Measurements from ENCODE around the gene FMNL1.
A peak's percentile ranks its signal among the peaks of the same experiment; 100 is the strongest.

FMNL1 gene

DNA sequence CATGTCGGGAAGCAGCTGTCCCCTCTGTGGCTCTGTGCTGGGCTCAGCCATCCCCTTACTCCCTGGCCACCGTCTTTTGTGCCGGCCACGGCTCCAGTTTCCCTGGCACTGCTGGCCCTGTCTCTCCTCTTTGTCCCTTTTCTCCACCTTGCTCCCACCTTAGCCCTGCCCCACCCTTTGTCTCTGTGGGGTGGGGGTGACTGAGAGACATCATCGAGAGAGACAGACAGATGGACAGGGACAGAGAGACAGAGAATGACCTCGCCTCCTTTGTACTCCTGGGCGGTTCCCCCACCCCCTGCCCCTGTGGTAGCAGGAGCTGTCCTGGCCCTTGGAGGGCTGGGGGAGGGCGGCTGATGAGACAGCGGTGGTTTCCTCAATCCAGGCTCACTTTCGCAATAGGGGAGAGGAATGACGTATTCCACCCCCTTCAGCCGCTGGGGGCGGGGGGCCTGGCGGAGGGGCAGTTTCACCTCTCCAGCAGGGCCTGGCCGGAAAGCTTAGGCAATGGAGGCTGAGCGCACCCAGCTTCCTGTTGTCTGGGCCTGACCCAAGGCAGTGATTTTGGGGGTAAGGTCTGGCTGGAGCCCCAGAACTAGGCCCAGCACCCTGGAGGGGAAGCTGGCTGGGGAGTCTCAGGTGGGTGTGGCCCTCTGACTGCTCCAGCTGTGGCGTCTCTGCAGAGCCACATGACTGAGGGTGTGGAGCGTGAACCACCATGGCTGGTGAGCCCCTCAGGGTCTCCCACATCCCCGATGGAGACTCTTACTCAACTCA is 7.3 kb downstream of the FMNL1 start:
- no peaks in the 10 kb centered on the region for H3K9me3 Mint-ChIP-seq
- no peak overlapping the region for H3K27ac Mint-ChIP-seq
- TF ChIP-seq, protein P1, sequence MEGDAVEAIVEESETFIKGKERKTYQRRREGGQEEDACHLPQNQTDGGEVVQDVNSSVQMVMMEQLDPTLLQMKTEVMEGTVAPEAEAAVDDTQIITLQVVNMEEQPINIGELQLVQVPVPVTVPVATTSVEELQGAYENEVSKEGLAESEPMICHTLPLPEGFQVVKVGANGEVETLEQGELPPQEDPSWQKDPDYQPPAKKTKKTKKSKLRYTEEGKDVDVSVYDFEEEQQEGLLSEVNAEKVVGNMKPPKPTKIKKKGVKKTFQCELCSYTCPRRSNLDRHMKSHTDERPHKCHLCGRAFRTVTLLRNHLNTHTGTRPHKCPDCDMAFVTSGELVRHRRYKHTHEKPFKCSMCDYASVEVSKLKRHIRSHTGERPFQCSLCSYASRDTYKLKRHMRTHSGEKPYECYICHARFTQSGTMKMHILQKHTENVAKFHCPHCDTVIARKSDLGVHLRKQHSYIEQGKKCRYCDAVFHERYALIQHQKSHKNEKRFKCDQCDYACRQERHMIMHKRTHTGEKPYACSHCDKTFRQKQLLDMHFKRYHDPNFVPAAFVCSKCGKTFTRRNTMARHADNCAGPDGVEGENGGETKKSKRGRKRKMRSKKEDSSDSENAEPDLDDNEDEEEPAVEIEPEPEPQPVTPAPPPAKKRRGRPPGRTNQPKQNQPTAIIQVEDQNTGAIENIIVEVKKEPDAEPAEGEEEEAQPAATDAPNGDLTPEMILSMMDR (IDR thresholded peaks at IDR 0.05; ENCODE audit: unreplicated experiment in 3 of 3), result no peak
- H3K27me3 Mint-ChIP-seq (ENCODE audit: low read depth), result peaks cover 50% of the 10 kb centered on the region
- H3K36me3 Mint-ChIP-seq (ENCODE audit: low read depth), result no peaks in the 10 kb centered on the region
- peaks cover 27% of the 10 kb centered on the region for H3K4me1 Mint-ChIP-seq
- no peak overlapping the region for H3K4me3 Mint-ChIP-seq

DNA sequence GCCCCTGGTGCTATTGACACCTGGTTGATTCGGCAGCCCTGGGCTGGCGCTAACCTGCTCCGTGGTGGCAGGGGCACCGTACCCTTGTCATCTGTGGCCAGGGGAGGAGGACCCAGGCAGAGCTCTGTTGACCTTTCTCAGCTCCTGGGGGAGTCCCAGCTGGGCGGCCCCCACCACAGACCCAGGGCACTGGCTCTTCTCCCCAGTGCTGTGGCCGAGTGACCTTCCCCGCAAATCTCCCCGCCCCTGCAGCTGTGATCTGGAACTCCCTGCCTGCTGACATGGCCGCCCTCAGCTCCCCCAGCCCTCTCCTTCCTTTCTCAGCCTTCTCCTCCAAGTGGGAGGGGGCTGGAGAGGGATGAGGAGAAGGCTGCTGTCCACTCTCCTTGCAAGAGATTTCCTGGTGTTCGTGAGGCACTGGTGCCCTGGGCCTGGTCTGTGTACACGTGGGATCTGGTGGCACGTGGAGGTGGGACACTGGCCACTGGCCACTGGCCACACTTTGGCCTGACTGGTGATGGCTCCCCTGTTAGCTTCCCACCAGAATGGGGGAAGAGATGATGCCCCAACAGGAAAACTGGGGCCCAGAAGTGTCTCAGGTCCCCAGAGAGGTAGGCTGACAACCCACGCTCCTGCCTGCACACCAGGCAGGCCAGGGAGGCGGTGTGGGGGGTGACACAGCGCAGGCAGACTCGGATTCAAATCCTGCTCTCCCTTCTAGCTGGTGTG is 8.2 kb downstream of the FMNL1 start:
- H3K27me3 Mint-ChIP-seq (ENCODE audit: low read depth), result peaks cover 47% of the 10 kb centered on the region
- H3K9me3 Mint-ChIP-seq, result no peaks in the 10 kb centered on the region
- no peaks in the 10 kb centered on the region for H3K36me3 Mint-ChIP-seq (ENCODE audit: low read depth)

GRCh38 chr17:45230410-45230786 is 8.7 kb downstream of the FMNL1 start:
- TF ChIP-seq, protein P1 (IDR thresholded peaks at IDR 0.05; ENCODE audit: unreplicated experiment in 3 of 3), result no peak
- Mint-ChIP-seq H3K27ac (no peak overlapping the region), H3K4me3 (no peak overlapping the region), H3K27me3 (ENCODE audit: low read depth) (peaks cover 50% of the 10 kb centered on the region), H3K36me3 (ENCODE audit: low read depth) (no peaks in the 10 kb centered on the region), H3K9me3 (no peaks in the 10 kb centered on the region), H3K4me1 (peaks cover 27% of the 10 kb centered on the region)

More for the DNA sequence above, 8.2 kb downstream of the FMNL1 start:
- peaks cover 27% of the 10 kb centered on the region for H3K4me1 Mint-ChIP-seq
- H3K4me3 Mint-ChIP-seq, result no peak overlapping the region
- H3K27ac Mint-ChIP-seq, result no peak overlapping the region
- TF ChIP-seq, protein P1 (IDR thresholded peaks at IDR 0.05; ENCODE audit: unreplicated experiment in 3 of 3), result no peak

DNA sequence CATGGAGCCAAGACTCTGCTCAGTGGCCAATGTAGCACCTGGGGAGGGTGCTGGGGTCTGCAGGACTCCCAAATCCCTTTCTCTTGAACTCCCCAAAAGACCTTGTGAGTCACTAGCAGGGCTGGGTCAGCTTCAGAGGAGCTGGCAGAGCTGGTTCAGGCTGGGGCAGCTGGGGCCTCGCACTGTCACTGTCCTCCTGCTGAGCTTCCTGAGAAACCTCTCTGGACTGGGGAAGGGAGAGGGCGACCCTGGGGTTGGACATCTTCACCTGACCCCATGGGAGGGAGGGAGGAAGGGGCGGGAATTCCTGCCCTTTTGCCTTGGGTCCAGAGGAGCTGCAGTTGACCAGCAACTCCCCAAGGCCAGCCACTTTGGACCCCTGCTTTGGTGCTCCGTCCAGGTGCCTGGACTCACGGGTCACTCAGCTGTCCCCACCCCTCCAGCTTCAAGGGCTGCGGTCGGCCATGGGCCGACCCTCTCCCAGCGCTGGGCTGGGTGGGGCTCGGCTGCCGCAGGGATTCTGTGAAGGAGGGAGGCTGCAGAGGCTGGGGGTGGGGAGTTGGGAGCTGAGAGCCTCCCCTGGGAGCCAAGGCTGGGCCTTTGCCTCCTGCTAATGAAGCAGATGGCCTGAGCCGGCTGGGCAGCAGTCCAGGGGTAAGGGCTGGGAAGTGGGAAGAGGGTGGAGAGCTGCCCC is 9.2 kb downstream of the FMNL1 start:
- no peak overlapping the region for H3K27ac Mint-ChIP-seq
- peaks cover 50% of the 10 kb centered on the region for H3K27me3 Mint-ChIP-seq (ENCODE audit: low read depth)
- no peak overlapping the region for H3K4me3 Mint-ChIP-seq
- H3K4me1 Mint-ChIP-seq, result peaks cover 27% of the 10 kb centered on the region
- no peaks in the 10 kb centered on the region for H3K36me3 Mint-ChIP-seq (ENCODE audit: low read depth)
- no peaks in the 10 kb centered on the region for H3K9me3 Mint-ChIP-seq
- TF ChIP-seq, protein P1 (IDR thresholded peaks at IDR 0.05; ENCODE audit: unreplicated experiment in 3 of 3), result no peak

GRCh38 chr17:45231481-45232116 is 9.9 kb downstream of the FMNL1 start:
- TF ChIP-seq, protein P1 (IDR thresholded peaks at IDR 0.05; ENCODE audit: unreplicated experiment in 3 of 3), result peak in 2 of 3 experiments; percentile 14 to 20
- Mint-ChIP-seq H3K4me1 (peaks cover 24% of the 10 kb centered on the region), H3K4me3 (no peak overlapping the region), H3K27ac (no peak overlapping the region), H3K36me3 (ENCODE audit: low read depth) (no peaks in the 10 kb centered on the region), H3K27me3 (ENCODE audit: low read depth) (peaks cover 52% of the 10 kb centered on the region), H3K9me3 (no peaks in the 10 kb centered on the region)

Measured in nephron (organoid).